ENCODE data around the gene ANKUB1.

The ANKUB1 gene

DNA sequence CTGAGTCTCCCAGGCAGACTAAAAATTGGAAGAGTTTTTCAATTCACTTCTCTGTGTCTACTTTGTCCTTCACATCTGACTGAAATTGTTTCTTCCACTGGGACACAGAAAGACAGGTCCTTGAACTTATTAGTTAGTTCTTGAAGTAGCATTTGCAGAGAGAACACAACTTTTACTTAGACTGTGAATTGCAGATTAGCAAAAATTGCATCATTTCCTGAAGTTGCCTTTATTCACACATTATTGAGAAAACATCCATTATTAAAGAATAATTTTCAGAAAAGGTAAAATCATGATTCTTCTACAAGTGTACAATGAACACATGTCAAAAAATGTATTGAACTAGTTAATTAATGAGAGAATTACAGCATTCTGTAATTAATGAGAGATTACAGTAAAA lies 38.6 kb downstream of the ANKUB1 start:
- no peak for DNase-seq

GRCh38 chr3:149752788-149753136 lies 39.6 kb downstream of the ANKUB1 start:
- peak; percentile 53 for DNase-seq

DNA sequence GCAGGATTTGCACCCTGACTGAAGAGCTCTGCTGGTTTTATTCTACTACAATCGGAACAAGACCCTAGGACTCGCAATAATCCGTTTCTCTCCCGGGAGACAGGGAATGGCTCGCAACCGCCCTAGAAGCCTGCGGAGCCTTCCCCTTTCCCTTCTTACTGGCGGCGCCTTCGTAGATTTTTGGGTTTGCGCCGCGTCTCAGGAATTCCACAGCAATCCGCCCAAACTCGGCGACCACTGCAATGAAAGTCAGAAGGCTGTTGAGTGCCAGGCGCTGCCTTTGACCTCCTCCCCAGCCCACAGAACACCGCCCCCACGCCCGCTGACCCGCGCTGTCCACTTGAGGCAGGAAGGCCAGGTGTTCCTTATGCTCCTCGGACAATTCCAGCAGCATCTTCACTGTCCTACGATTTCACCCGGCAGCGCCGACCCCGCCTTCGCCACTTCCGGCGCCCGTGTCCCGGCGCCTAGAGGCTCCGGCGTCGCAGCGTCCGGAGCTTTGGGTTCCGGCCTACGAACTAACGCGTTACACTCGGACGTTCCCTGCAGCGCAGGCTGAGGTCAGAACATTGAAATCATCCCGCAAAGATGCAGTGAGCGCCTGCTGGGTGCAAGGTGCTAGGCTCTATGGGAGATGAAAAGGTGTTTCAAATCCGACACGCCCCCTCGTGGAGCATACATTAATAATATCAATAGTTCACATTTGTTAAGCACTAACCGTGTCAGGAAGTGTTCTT lies 40.1 kb downstream of the ANKUB1 start, which contains the start of gene COMMD2:
Gene COMMD2, minus strand, starts transcription at position 439 of the 737 bp plus-strand sequence. Its CDS starts 45 bp downstream, at position 394.
- DNase-seq: peak; percentile 96

GRCh38 chr3:149751551-149751950 lies 40.8 kb downstream of the ANKUB1 start:
- peak; percentile 29 for DNase-seq

DNA sequence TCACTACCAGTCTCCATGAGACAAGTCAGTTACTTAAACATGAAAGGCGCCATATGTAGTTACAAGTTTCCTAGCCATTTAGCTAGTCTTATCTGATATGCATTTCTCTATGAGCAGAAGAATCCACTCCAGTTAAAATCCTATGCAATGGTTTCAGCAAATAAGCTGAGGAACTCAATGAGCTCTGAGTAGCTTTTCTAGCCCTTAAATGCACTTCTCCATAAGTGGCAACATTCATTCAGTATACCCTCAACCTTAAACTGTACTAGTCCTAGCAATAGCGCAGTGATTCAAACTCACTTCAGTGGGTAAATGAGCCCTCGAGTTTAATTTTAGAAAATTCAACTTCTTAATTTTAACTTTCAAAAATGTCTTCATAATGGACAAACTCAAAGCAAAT lies 47.7 kb downstream of the ANKUB1 start:
- DNase-seq: no peak

GRCh38 chr3:149744151-149744550 lies 48.2 kb downstream of the ANKUB1 start:
- no peak for DNase-seq

- DNase-seq: no peak
Measured at GRCh38 chr3:149739396-149739795, 53.0 kb downstream of the ANKUB1 start.

DNA sequence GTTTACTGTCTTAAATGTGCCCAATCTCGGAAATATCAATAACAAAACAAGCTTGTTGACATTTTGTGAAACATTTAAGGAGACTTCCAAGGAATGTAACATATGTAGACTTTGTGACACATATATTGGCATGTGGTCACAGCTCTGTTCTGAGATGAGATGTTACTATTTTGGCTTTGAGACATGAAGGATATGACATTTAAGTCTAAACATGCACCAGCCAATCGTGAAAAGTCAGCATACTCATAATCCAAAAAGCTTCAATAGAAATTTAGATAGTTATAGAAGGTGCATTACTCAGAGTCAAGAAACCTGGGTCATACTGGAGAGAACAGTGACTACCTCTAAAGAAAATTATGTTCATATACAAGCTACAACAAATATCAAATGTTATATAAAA lies 53.5 kb downstream of the ANKUB1 start:
- no peak for DNase-seq

- DNase-seq: no peak
Measured at GRCh38 chr3:149736953-149737205, 55.5 kb downstream of the ANKUB1 start.

GRCh38 chr3:149736175-149736952 lies 56.0 kb downstream of the ANKUB1 start:
- DNase-seq: peak; percentile 79

DNA sequence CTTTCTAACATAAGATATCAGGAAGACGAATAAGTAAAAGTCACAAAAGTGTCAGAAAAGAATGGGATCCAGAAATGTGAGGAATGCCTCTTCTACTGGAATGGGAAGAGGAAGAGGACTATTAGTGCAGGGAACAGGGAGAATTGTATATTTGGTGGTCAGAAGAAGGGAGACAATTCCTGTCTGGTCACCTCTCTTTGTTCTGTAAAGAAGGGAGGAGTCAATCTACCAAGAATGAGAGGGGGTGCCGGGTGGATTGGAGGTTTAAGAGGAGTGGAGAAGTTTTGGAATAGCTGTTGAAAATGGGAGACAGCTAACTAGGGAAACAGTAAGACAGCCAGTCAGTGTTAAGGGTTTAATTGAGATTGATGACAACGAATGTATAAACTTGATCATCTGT lies 60.1 kb downstream of the ANKUB1 start:
- no peak for DNase-seq

GRCh38 chr3:149727656-149728055 lies 64.7 kb downstream of the ANKUB1 start:
- no peak for DNase-seq

DNA sequence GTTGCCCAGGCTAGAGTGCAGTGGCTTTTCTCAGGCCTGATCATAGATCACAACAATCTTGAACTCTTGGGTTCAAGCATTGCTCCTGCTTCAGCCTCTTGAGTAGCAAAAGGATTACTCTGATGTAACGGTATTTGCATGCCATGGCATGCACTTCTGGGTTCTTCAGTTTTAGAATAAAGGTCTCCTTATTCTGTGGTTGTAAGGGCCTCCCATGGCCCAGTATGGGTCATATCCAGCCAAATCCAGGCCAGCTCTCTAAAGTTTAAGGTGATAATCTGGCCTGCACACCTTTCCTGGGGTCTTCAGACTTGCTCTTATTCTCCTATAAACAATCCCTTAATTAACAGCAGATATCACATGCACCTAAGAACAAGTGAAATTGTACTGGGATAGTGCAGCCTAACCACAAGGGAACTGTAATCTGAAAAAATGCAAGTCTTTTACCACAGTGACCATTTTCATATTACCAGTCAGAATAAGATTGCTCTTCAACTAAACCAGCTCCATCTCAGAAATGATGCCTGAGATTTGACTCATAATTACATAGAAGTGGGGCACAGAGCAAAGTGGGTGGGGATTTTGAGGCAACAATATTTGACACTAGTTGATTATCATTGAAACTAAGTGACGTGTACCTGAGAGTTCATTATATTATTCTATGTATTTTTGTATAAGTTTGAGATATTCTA lies 65.5 kb downstream of the ANKUB1 start:
- DNase-seq: no peak

- DNase-seq: no peak
Measured at GRCh38 chr3:149723781-149724180, 68.6 kb downstream of the ANKUB1 start.

- DNase-seq: no peak
Measured at GRCh38 chr3:149720918-149721317, 71.4 kb downstream of the ANKUB1 start.

DNA sequence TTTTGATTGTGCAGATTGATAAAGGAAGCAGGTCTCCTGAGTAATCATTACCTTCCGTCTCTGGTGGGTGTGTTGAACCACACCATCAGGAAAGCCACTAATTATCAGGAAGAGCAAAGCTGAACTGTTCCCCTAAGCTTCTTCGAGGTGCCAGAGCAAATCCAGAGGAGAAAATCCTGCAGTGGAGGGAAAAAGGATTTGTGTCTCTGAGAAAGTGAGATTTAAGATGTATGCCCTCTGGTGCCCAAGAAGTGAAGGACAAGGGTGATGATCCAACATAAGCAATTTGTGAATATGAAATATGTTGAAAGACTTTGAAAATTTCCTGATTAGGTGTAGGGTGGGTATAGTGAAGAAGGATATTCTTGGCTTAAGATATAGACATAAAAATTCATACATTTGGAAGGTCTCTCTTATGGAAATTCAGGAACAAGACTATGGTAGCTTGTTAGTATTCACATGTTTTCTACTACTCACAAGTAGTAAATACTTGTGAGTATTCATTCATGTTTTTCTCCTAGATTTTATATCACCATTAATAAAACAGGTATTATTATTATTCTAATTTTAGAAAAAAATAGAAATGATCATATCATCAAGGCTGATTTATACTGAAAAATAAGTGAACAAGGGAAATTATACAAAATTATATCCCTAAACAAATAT lies 74.8 kb downstream of the ANKUB1 start:
- DNase-seq: peak; percentile 90

DNA sequence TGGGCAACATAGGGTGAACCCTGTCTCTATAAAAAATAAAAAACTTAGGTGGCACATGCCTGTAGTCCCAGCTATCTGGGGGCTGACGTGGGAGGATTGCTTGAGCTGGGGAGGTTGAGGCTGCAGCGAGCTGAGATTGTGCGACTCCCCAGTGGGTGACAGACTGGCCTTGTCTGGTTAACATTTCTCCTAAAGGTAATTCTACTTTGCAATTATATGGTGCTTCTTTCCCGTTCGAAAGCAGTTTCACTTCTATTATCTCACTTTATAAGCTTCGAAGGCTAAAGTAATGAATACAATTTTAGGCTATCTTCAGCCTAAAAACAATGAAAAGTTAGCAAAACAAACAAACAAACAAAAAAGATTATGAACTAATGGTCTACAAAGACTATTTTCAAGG lies 75.4 kb downstream of the ANKUB1 start:
- no peak for DNase-seq

GRCh38 chr3:149715247-149715646 lies 77.1 kb downstream of the ANKUB1 start:
- no peak for DNase-seq

DNA sequence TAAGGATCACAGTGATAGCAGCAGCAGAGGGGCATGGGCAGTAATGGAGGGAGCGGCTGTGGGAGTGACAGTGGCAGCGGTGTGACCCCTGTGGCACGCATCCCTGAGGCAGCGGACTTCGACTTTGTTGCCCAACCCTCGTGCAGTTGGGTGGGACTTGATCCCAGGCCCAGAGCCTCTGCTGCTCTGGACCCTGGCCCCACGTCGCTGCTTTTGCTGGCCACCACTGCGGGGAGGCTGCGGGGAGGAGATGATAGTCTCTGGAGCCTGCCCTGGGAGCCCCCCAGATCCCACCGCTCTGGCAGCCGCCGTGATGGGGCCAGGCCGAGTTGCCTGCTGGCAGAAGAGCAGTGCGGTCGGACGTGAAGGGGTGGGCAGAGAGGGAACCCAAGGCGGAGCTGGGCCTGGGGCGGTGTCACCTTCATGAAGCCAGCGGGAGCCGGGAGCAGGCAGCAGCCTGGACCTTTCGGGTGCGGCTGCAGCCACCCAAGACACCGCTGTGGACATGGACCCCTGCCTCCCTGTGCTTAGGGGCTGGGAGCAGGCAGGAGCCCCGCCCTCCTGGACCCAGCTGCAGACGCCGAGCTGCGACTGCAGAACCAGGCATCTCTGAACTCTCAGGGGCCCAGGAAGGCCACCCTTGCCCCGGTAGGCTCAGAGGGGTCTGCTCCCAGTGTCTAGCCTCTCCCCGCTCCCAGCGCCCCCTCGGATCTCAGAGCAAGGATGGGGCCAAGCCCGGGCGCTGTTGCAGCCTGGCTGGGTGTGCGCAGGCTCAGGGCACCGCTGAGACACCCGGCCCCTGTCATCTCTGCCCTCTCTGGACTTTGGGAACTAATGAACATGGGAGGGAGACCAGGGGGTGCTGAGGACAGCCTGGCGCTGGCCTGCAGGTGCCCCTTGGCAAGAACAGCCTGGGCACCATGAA lies 78.4 kb downstream of the ANKUB1 start:
- no peak for DNase-seq
